HL-60 (cell line): ENCODE data around the gene LMF2.

Source experiments
- DNase-seq, 2 experiments: peaks; one replicate each; pipeline ENCODE4 v3.0.0-alpha.2; 2010 to 2020; ENCODE audit warnings: low read depth in 1 of 2, low spot score in 1 of 2
- H3K27ac ChIP-seq: fragments of 250-450 bp; sonication (Bioruptor Pico); replicated peaks from 2 replicates; pipeline ENCODE4 v1.5.1; 2020; ENCODE audit warnings: mild to moderate bottlenecking, moderate library complexity
- H3K27me3 ChIP-seq: fragments of 250-450 bp; sonication (Bioruptor Pico); 2 replicates; pipeline ENCODE4 v1.5.1; 2021; ENCODE audit warnings: mild to moderate bottlenecking, moderate library complexity; ENCODE audit not compliant: insufficient read depth, poor library complexity, severe bottlenecking
- H3K4me3 ChIP-seq: replicated peaks from 2 replicates; pipeline ENCODE4 v1.5.1; 2011; ENCODE audit warnings: mild to moderate bottlenecking, control low read depth, low read length; ENCODE audit not compliant: insufficient read depth
- GABPA ChIP-seq: IDR thresholded peaks from 2 replicates; pipeline ENCODE4 v1.6.1; 2012; ENCODE audit warnings: low read depth
- POLR2AphosphoS5 ChIP-seq: IDR thresholded peaks from 2 replicates; pipeline ENCODE4 v1.6.1; 2012; ENCODE audit warnings: low read depth
- SPI1 ChIP-seq: IDR thresholded peaks from 2 replicates; pipeline ENCODE4 v1.6.1; 2012; ENCODE audit warnings: low read depth, mild to moderate bottlenecking, borderline replicate concordance
- TF ChIP-seq, protein P1 (sequence below): IDR thresholded peaks from 2 replicates; pipeline ENCODE4 v1.6.1; 2012; ENCODE audit warnings: low read depth; ENCODE audit not compliant: insufficient replicate concordance
- TF ChIP-seq, protein P2 (sequence below): IDR thresholded peaks from one replicate; pipeline ENCODE4 v1.5.1; 2011; ENCODE audit warnings: low read length, control low read depth, inconsistent platforms; ENCODE audit not compliant: insufficient read depth

The LMF2 gene

DNA sequence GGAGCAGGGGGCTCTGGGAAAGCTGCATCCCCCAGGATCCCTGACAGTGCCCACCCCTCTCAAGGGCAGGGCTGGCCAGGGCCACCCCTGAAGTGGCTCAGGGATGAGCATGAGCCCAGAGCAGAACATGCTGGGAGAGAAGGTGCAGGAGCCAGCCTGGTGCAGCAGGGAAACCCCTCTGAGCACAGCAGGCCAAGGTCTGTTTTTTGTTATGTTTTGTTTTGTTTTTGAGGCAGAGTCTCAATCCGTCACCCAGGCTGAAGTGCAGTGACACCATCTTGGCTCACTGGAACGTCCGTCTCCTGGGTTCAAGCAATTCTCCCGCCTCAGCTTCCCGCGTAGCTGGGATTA lies 31.9 kb downstream of the LMF2 start:
- H3K27ac ChIP-seq, result no peak overlapping the region
- no peak for DNase-seq

DNA sequence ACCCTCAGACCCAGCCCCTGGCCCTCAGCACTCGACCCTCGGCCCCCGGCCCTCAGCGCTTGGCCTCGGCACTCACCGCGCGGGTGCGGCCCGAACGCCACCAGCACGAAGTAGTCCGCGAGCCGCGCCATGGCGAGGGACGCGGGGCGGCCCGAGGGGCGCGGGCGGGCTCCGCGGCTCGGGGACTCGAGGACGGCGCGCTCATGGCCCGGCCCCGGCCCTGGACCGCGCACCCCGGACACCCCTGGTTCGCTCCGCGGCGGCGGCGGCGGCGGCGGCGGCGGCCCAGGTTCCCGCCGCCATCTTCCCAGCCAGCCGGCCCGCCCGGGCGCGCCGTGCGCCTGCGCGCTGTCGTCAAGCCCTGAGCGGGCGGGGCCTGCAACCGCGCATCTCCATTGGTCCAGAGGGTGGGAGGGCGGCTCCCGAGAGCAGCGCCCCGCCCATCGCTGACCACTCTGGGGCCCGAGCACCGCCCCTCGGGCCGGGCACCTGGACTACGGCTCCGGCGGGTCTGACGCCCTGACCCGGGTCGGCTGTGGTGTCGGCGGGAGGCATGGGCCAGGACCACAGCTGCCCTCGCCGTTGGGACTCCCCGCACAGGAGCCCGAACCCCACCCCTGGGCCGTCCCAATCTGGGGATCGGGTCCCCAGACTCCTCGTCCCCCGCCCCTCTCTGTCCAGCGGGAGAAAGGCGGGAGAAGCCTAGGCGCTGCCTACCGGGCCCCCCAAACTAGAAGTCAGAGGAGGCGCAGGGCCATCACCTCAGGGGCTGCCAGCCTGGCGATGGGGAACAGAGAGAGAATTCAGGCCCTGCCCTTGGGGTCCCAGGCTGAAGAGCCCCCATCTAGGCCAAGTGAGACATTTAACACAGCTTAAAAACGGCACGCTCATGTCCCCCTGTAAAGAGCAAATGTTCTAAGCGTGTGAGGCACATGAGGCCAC lies 32.5 kb downstream of the LMF2 start, which contains the start of gene SBF1:
SBF1 (minus strand) TSS at position 326 of the 942 bp plus-strand sequence; CDS start at position 131, 195 bp downstream.
- Histone ChIP-seq H3K27ac (peak within 1 kb of the TSS; percentile 47), H3K4me3 (peak within 1 kb of the TSS; percentile 64), H3K27me3 (peaks cover 9% of the 10 kb centered on the region)
- TF ChIP-seq, protein P1, sequence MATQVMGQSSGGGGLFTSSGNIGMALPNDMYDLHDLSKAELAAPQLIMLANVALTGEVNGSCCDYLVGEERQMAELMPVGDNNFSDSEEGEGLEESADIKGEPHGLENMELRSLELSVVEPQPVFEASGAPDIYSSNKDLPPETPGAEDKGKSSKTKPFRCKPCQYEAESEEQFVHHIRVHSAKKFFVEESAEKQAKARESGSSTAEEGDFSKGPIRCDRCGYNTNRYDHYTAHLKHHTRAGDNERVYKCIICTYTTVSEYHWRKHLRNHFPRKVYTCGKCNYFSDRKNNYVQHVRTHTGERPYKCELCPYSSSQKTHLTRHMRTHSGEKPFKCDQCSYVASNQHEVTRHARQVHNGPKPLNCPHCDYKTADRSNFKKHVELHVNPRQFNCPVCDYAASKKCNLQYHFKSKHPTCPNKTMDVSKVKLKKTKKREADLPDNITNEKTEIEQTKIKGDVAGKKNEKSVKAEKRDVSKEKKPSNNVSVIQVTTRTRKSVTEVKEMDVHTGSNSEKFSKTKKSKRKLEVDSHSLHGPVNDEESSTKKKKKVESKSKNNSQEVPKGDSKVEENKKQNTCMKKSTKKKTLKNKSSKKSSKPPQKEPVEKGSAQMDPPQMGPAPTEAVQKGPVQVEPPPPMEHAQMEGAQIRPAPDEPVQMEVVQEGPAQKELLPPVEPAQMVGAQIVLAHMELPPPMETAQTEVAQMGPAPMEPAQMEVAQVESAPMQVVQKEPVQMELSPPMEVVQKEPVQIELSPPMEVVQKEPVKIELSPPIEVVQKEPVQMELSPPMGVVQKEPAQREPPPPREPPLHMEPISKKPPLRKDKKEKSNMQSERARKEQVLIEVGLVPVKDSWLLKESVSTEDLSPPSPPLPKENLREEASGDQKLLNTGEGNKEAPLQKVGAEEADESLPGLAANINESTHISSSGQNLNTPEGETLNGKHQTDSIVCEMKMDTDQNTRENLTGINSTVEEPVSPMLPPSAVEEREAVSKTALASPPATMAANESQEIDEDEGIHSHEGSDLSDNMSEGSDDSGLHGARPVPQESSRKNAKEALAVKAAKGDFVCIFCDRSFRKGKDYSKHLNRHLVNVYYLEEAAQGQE, result no peak
- TF ChIP-seq, protein P2, sequence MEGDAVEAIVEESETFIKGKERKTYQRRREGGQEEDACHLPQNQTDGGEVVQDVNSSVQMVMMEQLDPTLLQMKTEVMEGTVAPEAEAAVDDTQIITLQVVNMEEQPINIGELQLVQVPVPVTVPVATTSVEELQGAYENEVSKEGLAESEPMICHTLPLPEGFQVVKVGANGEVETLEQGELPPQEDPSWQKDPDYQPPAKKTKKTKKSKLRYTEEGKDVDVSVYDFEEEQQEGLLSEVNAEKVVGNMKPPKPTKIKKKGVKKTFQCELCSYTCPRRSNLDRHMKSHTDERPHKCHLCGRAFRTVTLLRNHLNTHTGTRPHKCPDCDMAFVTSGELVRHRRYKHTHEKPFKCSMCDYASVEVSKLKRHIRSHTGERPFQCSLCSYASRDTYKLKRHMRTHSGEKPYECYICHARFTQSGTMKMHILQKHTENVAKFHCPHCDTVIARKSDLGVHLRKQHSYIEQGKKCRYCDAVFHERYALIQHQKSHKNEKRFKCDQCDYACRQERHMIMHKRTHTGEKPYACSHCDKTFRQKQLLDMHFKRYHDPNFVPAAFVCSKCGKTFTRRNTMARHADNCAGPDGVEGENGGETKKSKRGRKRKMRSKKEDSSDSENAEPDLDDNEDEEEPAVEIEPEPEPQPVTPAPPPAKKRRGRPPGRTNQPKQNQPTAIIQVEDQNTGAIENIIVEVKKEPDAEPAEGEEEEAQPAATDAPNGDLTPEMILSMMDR, result no peak
- peak; percentile 75 to 81 for DNase-seq

More for the DNA sequence above, 31.9 kb downstream of the LMF2 start:
- Histone ChIP-seq H3K27me3 (peaks cover 14% of the 10 kb centered on the region), H3K4me3 (no peak overlapping the region)
- no peak for TF ChIP-seq GABPA

DNA sequence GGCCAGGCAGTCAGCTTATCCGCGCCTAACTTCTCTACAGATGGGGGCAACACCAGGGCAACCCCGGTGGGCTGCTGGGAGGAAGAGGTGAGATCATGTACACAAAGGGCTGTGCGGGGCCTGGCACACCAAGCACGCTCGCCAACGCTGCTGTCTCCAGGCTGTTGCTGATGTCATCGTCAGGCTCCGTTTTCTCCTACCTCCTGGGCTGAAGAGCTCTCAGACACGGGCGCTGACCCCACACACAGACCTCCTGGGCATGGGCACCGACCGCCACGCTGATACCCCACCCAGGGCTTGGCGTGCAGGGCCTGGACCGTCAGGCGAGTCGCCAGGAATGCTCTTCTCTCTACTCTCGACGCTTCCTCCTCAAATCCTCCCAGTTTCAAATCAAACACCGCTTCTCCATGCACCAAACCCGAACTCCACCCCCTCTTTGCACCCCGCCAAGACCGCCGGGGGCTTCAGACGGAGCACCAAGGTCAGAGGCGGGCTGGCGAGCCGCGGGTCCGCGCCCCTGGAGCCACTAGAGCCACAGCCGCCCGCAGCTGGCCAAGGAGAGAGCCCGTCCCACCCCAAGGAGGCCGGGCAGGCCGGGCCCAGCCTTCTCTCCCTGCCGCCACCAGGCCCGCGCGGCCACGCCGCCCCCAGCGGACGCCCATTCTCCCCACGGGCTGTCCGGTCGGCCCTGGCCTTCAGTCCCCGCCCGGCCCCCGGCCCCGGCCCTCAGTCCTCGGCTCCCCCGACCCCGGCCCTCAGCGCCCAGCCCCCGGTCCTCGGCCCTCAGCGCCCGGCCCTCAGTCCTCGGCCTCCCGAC lies 33.4 kb downstream of the LMF2 start:
- peaks cover 2% of the 10 kb centered on the region for H3K27me3 ChIP-seq
- H3K27ac ChIP-seq, result peak overlapping the region; percentile 15; the same call in 1 of the 2 replicates
- DNase-seq, result peak in 1 of 2 experiments; percentile 12
- peak overlapping the region; percentile 63 for H3K4me3 ChIP-seq
- TF ChIP-seq, protein P2, result no peak
- TF ChIP-seq GABPA, result no peak
- TF ChIP-seq POLR2AphosphoS5, result no peak
- no peak for TF ChIP-seq SPI1
- TF ChIP-seq, protein P1, result no peak

DNA sequence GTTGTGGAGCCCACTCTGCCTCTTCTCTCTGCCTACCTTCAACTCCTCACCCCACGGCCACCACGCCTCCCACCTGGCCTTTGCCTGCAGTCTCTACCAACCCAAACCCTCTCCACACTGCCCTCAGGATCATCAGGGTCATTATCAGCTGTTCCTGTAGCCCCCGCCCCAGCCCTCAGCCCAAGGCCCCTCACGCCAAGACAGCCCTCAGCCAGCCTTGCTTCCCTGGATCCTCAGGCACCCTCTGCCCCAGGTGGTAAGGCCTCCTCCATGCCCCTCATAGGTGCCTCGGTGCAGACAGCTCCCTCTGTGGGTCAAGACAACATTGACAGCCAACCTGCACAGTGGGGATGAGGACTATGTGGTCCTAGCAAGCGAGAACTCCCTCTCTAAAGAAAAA lies 34.4 kb downstream of the LMF2 start:
- no peak overlapping the region for H3K27ac ChIP-seq
- peak in 1 of 2 experiments; percentile 30 for DNase-seq
- TF ChIP-seq, protein P1, result no peak
- TF ChIP-seq SPI1 (no peak), GABPA (no peak), POLR2AphosphoS5 (no peak)
- TF ChIP-seq, protein P2, result no peak
- H3K27me3 ChIP-seq, result no peaks in the 10 kb centered on the region
- H3K4me3 ChIP-seq, result no peak overlapping the region
